ENCODE results near the gene TMEM87B.
A peak's percentile ranks its signal among the peaks of the same experiment; 100 is the strongest.

The TMEM87B gene

DNA sequence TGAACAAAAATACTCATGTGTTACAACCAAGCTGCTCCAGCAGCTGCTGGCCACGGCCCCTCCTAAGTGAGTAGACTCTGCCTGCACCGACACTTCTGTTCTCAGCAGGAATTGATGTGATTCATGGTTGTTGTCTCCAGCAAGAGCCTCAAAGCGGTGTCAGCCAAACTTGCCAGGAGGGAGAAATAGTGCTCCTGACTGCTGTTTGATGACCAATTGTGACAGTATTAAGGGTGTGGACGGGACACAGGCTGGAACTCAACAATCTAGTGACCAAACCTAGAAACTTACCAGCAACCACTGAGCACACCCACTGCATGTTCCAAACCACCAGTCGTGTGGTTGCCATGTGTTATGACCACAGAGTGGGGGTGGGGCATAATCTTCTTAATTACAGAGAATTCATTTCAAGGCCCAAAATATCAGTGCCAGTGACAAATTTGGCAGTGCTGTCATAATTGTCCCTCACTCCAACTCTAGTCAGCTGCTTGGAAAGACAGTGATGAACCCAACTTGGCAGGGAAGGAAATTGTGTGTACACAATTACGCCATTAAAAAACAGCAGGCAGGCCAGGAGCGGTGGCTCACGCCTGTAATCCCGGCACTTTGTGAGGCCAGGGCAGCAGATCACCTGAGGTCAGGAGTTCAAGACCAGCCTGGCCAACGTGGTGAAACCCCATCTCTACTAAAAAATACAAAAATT lies 113.5 kb downstream of the TMEM87B start:
- TF ChIP-seq, protein P1, sequence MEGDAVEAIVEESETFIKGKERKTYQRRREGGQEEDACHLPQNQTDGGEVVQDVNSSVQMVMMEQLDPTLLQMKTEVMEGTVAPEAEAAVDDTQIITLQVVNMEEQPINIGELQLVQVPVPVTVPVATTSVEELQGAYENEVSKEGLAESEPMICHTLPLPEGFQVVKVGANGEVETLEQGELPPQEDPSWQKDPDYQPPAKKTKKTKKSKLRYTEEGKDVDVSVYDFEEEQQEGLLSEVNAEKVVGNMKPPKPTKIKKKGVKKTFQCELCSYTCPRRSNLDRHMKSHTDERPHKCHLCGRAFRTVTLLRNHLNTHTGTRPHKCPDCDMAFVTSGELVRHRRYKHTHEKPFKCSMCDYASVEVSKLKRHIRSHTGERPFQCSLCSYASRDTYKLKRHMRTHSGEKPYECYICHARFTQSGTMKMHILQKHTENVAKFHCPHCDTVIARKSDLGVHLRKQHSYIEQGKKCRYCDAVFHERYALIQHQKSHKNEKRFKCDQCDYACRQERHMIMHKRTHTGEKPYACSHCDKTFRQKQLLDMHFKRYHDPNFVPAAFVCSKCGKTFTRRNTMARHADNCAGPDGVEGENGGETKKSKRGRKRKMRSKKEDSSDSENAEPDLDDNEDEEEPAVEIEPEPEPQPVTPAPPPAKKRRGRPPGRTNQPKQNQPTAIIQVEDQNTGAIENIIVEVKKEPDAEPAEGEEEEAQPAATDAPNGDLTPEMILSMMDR (conservative IDR thresholded peaks at IDR 0.05; ENCODE audit: low read length): no peak

More for the DNA sequence above, 113.5 kb downstream of the TMEM87B start:
- DNase-seq (ENCODE audit: low read depth): peak; percentile 75
- no peak overlapping the region for H3K4me3 ChIP-seq (ENCODE audit: low read length)
